ENCODE measurements around the gene TMEM116. TPM values are rescaled to one million over a fixed set of nuclear protein-coding genes. Genes with fewer than 3 reads are reported as not detected.

Gene TMEM116
- total and polyA plus RNA-seq, 10 of the 15 experiments (the other 5 are each of a cell fraction or from before 2014, with no cell fraction given) = 6.0 to 25.7 (median 8.5) TPM

GRCh38 chr12:112005419-112006395 is 7.3 kb downstream of the TMEM116 start (continued):
- TF ChIP-seq BCLAF1 (IDR thresholded peaks at IDR 0.05) = no peak
- no peak for TF ChIP-seq TAF1 (IDR thresholded peaks at IDR 0.05; ENCODE audit: borderline replicate concordance, low read depth, low read length)
- peak; percentile 21; the same call in 1 of the 2 replicates for TF ChIP-seq JUND (IDR thresholded peaks at IDR 0.05; ENCODE audit: low read depth, low read length)
- TF ChIP-seq TCF3 (IDR thresholded peaks at IDR 0.05; ENCODE audit: borderline replicate concordance, insufficient read depth, low read depth, low read length) = no peak
- TF ChIP-seq MYC (IDR thresholded peaks at IDR 0.05; ENCODE audit: insufficient read depth, insufficient read length, insufficient replicate concordance, low read length, severe bottlenecking) = no peak

GRCh38 chr12:112004041-112004440 is 8.9 kb downstream of the TMEM116 start:
- in situ Hi-C loops (cut with MboI) = no loop called here
- POLR2A ChIA-PET = interaction anchor here (1.4 to 1.8 kb wide), 2 partner anchors 9 to 13 kb away, joined by 6 read pairs; partner anchors contain the start of genes ERP29 and TMEM116
- intact Hi-C loops (cut with micrococcal nuclease; ENCODE audit: unreplicated experiment) = no loop called here
- Histone ChIP-seq H3K4me3 (no peak overlapping the region), H3K79me2 (ENCODE audit: control insufficient read depth, insufficient read depth, low read length) (no peaks in the 10 kb centered on the region), H4K20me1 (ENCODE audit: control insufficient read depth, insufficient read depth) (no peaks in the 10 kb centered on the region), H3K9me3 (replicated peaks; ENCODE audit: control insufficient read depth, insufficient read depth, low read length) (no peaks in the 10 kb centered on the region), H3K4me1 (ENCODE audit: control insufficient read depth, insufficient read depth, low read length) (peaks cover 22% of the 10 kb centered on the region), H3K4me2 (ENCODE audit: control insufficient read depth, insufficient read depth) (no peak overlapping the region), H3K27ac (ENCODE audit: control insufficient read depth, insufficient read depth) (no peak overlapping the region), H3K36me3 (ENCODE audit: control insufficient read depth in 2 of 2, insufficient read depth in 2 of 2, low read length in 1 of 2) (no peaks in the 10 kb centered on the region), H3K9ac (ENCODE audit: control insufficient read depth, insufficient read depth, low read length) (no peak overlapping the region), H2AFZ (ENCODE audit: control insufficient read depth, low read depth, low read length) (no peak overlapping the region), H3K27me3 (replicated peaks in 1 of 2; ENCODE audit: control insufficient read depth in 2 of 2, insufficient read depth in 2 of 2, low read length in 1 of 2) (no peaks in the 10 kb centered on the region)
- SMC1A ChIA-PET (ENCODE audit: uncharacterized antibody, unreplicated experiment) = interaction anchor here (0.9 kb wide), 1 partner anchor 9 kb away, joined by 3 read pairs; no protein-coding TSS in a partner anchor
- RAD21 ChIA-PET (ENCODE audit: unreplicated experiment) = no interaction called here
- no TSS peak for BruUV-seq (replicated peaks)
- no peak for ATAC-seq
- no peak for DNase-seq (ENCODE audit: low read depth, low spot score)
- no peak for TF ChIP-seq NRF1 (conservative IDR thresholded peaks at IDR 0.05; ENCODE audit: low read depth, low read length)
- no peak for TF ChIP-seq KAT2A (conservative IDR thresholded peaks at IDR 0.05; ENCODE audit: control insufficient read depth, low read depth, low read length)
- TF ChIP-seq NR2C2 (IDR thresholded peaks at IDR 0.05; ENCODE audit: borderline replicate concordance, control insufficient read depth, insufficient read length, low read depth) = no peak
- TF ChIP-seq SIN3A (IDR thresholded peaks at IDR 0.05; ENCODE audit: low read depth, low read length) = no peak
- TF ChIP-seq SUPT20H (IDR thresholded peaks at IDR 0.05; ENCODE audit: borderline replicate concordance, control insufficient read depth, low read depth, low read length) = no peak
- no peak for TF ChIP-seq RBBP5 (conservative IDR thresholded peaks at IDR 0.05)
- no peak for TF ChIP-seq MEF2B (IDR thresholded peaks at IDR 0.05; ENCODE audit: partially characterized antibody, poor library complexity, severe bottlenecking)
- FAIRE-seq = no peak
- WGBS (ENCODE audit: insufficient coverage, insufficient replicate concordance, low lambda C conversion rate, missing lambda C conversion rate) = 100% methylated on average over 3 of the region's 3 CpGs
- CTCF ChIA-PET = interaction anchor here (0.9 to 1.6 kb wide), 4 partner anchors 9 to 59 kb away, joined by 3 to 7 read pairs (median 3); partner anchors contain the start of genes ERP29 and TMEM116

Data from GM12878 (cell line).